NCI-H446 (cell line): ENCODE measurements around the gene GPD1L.
"Not testable (repeated sequence)": the region's sequence is repeated elsewhere in the genome, so short reads cannot be mapped to it uniquely, and the experiment has no call there.

Source experiments
- DNase-seq, 2 experiments: peaks; one replicate each; lab custom pipeline; 2025; lab: John Stamatoyannopoulos, UW

GPD1L gene

GRCh38 chr3:32181365-32181764 lies 74.9 kb downstream of the GPD1L start:
- no peak for DNase-seq

GRCh38 chr3:32181796-32182195 lies 75.4 kb downstream of the GPD1L start:
- no peak for DNase-seq

- no peak for DNase-seq
These were observed 77.8 kb downstream of the GPD1L start for GRCh38 chr3:32184187-32184730.

GRCh38 chr3:32186097-32186496 lies 79.7 kb downstream of the GPD1L start:
- no peak for DNase-seq

GRCh38 chr3:32186876-32187275 lies 80.5 kb downstream of the GPD1L start:
- DNase-seq, result no peak

DNA sequence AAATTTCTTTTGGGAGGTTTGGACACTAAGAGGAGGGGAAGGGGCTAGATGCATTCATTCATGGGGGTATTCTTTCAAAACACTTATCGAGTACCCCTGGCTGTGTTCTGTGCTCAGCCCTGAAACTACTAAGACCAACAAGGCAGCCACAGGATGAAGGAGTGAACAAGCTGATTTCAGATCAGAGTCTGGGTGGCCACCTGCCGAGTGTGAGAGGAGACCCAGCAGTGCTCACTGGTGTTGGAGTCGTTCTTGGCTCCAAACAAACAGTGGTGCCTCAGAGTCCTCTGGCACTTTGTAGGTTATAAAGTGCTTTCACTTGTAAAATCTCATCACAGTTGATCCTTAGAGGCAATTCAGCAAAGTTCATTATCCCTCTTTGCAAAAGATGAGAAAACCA lies 83.3 kb downstream of the GPD1L start:
- DNase-seq, result no peak

DNA sequence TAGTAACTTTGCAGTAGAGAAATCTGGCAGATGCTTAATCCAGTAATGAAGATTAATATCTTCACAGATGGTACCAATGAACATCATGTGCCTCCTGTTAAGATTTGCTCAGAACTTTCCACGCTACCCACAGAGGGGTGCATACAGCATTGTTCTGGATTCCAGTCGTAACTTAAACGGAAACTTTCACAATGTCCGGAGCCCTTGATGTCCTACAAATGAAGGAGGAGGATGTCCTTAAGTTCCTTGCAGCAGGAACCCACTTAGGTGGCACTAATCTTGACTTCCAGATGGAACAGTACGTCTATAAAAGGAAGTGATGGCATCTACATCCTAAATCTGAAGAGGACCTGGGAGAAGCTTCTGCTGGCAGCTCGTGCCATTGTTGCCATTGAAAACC lies 84.1 kb downstream of the GPD1L start:
- DNase-seq, result not testable (repeated sequence)

- no peak for DNase-seq
These were observed 86.7 kb downstream of the GPD1L start for GRCh38 chr3:32193101-32193500.

GRCh38 chr3:32194653-32195052 lies 88.2 kb downstream of the GPD1L start:
- no peak for DNase-seq

DNA sequence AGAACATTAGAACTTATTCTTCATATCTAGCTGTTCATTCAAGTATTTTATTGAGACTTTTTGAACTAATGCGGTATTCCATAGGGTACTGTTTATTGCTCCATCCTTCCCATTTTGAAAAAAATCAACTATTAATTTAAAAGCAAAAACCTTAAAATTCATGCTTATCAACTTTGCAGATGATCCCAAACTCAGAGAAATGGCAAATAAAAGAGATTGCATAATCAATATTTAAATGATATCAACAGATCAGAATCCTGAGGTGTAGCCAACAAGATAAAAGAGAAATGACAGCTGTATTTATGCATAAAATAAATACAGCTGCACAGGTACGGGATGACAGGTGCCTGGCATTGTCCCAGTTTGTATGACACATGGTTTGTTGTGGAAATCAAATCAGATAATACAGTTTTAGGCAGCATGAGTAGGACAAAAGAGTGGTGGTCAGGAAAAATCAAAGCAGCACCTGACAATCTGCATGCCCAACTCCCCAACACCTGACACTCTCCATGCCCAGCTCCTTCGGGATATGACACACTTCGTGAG lies 89.6 kb downstream of the GPD1L start:
- DNase-seq, result no peak

GRCh38 chr3:32197991-32198390 lies 91.6 kb downstream of the GPD1L start:
- DNase-seq, result no peak

GRCh38 chr3:32198714-32199113 lies 92.3 kb downstream of the GPD1L start:
- no peak for DNase-seq

GRCh38 chr3:32200490-32200889 lies 94.1 kb downstream of the GPD1L start:
- peak in 1 of 2 experiments; percentile 32 for DNase-seq

GRCh38 chr3:32200992-32201758 lies 94.8 kb downstream of the GPD1L start:
- no peak for DNase-seq

- no peak for DNase-seq
These were observed 96.1 kb downstream of the GPD1L start for GRCh38 chr3:32202496-32202895.

GRCh38 chr3:32203854-32204253 lies 97.4 kb downstream of the GPD1L start:
- no peak for DNase-seq

DNA sequence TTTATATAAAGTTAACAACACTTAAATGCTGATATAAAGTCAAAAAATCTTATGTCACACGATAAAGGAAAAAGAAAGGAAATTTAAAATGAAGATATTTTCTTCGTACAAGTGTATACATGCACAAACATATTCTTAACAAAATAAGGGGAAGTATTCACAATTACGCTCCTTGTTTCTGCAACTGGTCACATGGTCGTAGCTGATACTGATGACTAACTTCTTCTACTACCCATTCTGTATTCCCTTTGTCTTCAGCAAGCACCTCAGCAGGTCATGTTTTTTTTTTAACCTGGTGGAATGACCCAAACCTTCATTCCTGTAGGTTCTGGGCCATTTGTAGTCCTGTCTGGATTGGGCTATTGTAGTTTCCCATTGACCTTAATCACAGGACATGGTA lies 102.0 kb downstream of the GPD1L start:
- no peak for DNase-seq

GRCh38 chr3:32215185-32215584 lies 108.8 kb downstream of the GPD1L start:
- DNase-seq, result no peak

- DNase-seq, result no peak
These were observed 109.9 kb downstream of the GPD1L start for GRCh38 chr3:32216172-32216783.

GRCh38 chr3:32217339-32217738 lies 110.9 kb downstream of the GPD1L start:
- DNase-seq, result no peak
